ENCODE measurements around the gene ADAMTS12. TPM values are rescaled to one million over a fixed set of nuclear protein-coding genes. Genes with fewer than 3 reads are reported as not detected.

ADAMTS12 gene
- total and polyA plus RNA-seq, 9 of the 15 experiments (the other 6 are each of a cell fraction or from before 2014, with no cell fraction given): 0.11 TPM; not detected in 8

DNA sequence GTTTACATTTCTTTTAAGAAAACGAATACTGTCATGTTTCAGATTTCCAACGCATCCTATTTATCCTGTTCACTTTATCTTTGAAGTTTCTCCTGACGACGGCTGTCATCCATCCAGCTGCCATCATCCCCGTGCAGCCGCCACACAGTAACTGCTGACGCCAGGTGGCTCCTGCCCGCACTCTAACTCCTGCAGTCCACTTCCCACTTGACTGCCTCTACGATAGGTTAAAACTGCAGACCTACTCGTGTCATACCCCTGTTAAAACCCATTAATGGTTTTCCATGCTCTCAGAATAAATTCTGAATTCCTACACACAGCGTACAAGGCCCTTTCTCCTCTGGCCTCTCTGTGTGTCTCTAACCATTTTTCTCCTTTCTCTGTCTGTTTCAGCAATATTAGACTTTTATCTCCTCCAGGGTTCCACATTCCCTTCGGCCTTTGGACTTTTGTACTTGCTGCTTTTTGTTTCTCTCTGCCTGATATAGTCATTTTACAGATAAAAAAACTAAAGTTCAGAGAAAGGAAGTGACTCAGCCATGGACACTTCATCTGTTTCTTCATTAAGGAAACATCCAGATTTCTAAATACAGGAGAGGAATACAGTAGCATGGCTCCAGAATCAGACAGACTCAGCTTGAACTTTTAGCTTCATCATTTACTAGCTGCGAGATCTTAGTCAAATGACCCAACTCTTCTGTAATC, 84.9 kb downstream of the ADAMTS12 start:
- Histone ChIP-seq H3K4me2 (ENCODE audit: insufficient read depth, low read length) (no peak overlapping the region), H3K9ac (ENCODE audit: insufficient read depth in 1 of 2, low read depth in 2 of 2, low read length in 2 of 2) (no peak overlapping the region), H4K20me1 (replicated peaks; ENCODE audit: control insufficient read depth, insufficient read depth, low read length) (no peaks in the 10 kb centered on the region), H3K4me1 (replicated peaks in 1 of 2; ENCODE audit: control insufficient read depth in 2 of 2, insufficient read depth in 2 of 2, low read length in 2 of 2) (no peaks in the 10 kb centered on the region), H3K79me2 (ENCODE audit: control insufficient read depth, insufficient read depth, low read length) (no peaks in the 10 kb centered on the region), H3K9me1 (ENCODE audit: control insufficient read depth, insufficient read depth, low read length) (no peaks in the 10 kb centered on the region), H3K27ac (ENCODE audit: extremely low read depth, low read depth, low read length) (no peak overlapping the region), H3K4me3 (no peak overlapping the region), H2AFZ (ENCODE audit: low read depth, low read length) (no peak overlapping the region), H3K36me3 (ENCODE audit: control insufficient read depth, insufficient read depth, low read length) (no peaks in the 10 kb centered on the region), H3K9me3 (replicated peaks; ENCODE audit: control insufficient read depth, insufficient read depth, low read depth, low read length) (no peaks in the 10 kb centered on the region), H3K27me3 (ENCODE audit: control insufficient read depth in 2 of 2, insufficient read depth in 2 of 2, low read length in 2 of 2) (no peaks in the 10 kb centered on the region; a peak in 2 of 5 replicates)
- FAIRE-seq: no peak
- ChIA-PET POLR2A (interaction anchor here (0.9 kb wide), 1 partner anchor 15 kb away, joined by 3 read pairs; no protein-coding TSS in a partner anchor), CTCF (ENCODE audit: low intra/inter-chr PET ratio) (no interaction called here)
- TF ChIP-seq RAD21 (CRISPR knock-in tag; conservative IDR thresholded peaks at IDR 0.05 in 1 of 2, IDR thresholded peaks at IDR 0.05 in 1 of 2): 0 out of 4 replicates have a peak, but pooled peaks of 1 of the 2 experiments have one; percentile 17
- TF ChIP-seq, protein P1, sequence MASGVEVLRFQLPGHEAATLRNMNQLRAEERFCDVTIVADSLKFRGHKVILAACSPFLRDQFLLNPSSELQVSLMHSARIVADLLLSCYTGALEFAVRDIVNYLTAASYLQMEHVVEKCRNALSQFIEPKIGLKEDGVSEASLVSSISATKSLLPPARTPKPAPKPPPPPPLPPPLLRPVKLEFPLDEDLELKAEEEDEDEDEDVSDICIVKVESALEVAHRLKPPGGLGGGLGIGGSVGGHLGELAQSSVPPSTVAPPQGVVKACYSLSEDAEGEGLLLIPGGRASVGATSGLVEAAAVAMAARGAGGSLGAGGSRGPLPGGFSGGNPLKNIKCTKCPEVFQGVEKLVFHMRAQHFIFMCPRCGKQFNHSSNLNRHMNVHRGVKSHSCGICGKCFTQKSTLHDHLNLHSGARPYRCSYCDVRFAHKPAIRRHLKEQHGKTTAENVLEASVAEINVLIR (CRISPR knock-in tag; IDR thresholded peaks at IDR 0.05): no peak
- no peak for TF ChIP-seq CBX5 (IDR thresholded peaks at IDR 0.05; ENCODE audit: borderline replicate concordance, low read depth)
- no peak for TF ChIP-seq CREM (IDR thresholded peaks at IDR 0.05; ENCODE audit: low read depth)
- no peak for TF ChIP-seq KLF16 (IDR thresholded peaks at IDR 0.05)
- TF ChIP-seq SIN3B (IDR thresholded peaks at IDR 0.05; ENCODE audit: low read depth): no peak
- TF ChIP-seq ELF4 (CRISPR knock-in tag; IDR thresholded peaks at IDR 0.05): no peak
- no peak for TF ChIP-seq CAMTA2 (CRISPR knock-in tag; conservative IDR thresholded peaks at IDR 0.05)
- WGBS (ENCODE audit: insufficient coverage, low coverage, missing lambda C conversion rate): under 1% methylated on average over 13 of the region's 13 CpGs
- in situ Hi-C loops (cut with MboI): no loop called here
- peak in 1 of 4 experiments; percentile 9 for DNase-seq (ENCODE audit: extremely low read depth in 1 of 4, low spot score in 3 of 4)
- no TSS peak for BruUV-seq (replicated peaks)
- ATAC-seq: peak; percentile 66
- intact Hi-C loops (cut with micrococcal nuclease): loop anchor here (10.0 kb wide), 1 partner anchor 372 kb away; no protein-coding TSS in a partner anchor
